Measurements from ENCODE around the gene SMIM7. TPM values are rescaled to one million over a fixed set of nuclear protein-coding genes. Genes with fewer than 3 reads are reported as not detected.
A peak's percentile ranks its signal among the peaks of the same experiment; 100 is the strongest.

SMIM7 gene
- total RNA-seq, 4 donors from 2014 or later: 72.6 to 135 (median 95.9) TPM

GRCh38 chr19:16600824-16601223, 59.1 kb downstream of the SMIM7 start:
- Histone ChIP-seq H3K4me3 (no peak overlapping the region), H3K36me3 (no peaks in the 10 kb centered on the region), H3K4me1 (peaks cover 0 to 16% (median 0%) of the 10 kb centered on the region in 4 donors), H3K27ac (peak overlapping the region in 1 of 4 donors; percentile 32), H3K9me3 (no peaks in the 10 kb centered on the region), H3K27me3 (no peaks in the 10 kb centered on the region)
- DNase-seq: no peak
- no peak for TF ChIP-seq POLR2A (IDR thresholded peaks at IDR 0.05)
- no peak for TF ChIP-seq CTCF (IDR thresholded peaks at IDR 0.05)

DNA sequence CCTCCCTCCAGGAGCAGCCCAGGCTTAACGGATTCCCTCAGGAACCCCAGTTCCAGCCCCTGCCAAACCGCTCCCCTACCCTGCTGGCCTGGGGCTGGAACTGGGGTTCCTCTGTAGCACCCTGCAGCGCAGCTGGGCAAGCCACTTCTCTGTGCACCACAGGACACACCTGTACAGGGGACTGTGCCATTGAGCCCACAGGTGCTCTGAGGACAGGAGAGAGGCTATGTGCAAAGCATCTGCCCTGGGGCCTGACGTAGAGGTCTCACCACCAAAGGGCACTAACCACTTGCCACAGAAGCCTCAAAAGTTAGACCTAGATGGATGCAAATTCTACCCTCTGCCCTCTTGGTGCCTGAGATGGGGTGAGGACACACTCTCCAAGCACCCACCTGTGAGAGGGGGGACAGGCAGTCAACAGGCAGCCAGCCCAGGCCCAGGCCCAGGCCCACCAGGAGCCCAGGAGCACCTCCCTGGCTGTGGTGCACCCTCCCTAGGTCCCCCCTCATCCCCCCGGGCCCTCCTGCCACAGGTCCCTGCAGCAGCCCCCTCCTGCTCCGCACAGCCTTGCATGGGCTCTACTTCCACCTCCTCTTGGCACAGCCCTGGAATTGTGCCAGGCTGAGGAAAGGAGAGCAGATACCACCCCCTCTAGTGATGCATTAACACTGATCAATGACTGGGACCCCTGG, 60.1 kb downstream of the SMIM7 start:
- H3K27ac ChIP-seq: peak overlapping the region in 1 of 4 donors; percentile 32
- H3K27me3 ChIP-seq: no peaks in the 10 kb centered on the region
- DNase-seq: no peak
- H3K4me1 ChIP-seq: peaks cover 0 to 11% (median 7%) of the 10 kb centered on the region in 4 donors
- H3K36me3 ChIP-seq: no peaks in the 10 kb centered on the region
- no peaks in the 10 kb centered on the region for H3K9me3 ChIP-seq
- TF ChIP-seq CTCF (IDR thresholded peaks at IDR 0.05): no peak
- TF ChIP-seq POLR2A (IDR thresholded peaks at IDR 0.05): no peak
- H3K4me3 ChIP-seq: no peak overlapping the region

DNA sequence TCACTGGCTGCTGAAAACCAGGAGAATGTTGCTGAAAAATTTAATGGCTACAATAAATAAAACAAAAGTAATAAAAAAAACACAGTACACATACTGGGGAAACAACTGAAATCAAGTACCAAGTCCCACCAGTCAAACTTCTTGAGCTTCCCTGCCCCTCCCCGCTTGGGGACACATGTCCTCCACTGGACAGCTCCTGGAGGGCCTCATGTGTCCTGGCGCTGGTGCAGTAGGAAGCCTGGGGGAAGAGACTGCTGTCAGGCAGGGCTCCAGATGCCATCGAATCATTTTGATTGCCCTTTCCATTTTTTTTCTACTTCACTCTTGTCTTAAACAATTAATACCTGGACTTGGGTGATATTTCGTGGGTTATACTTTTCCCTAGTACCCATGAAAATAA, 61.1 kb downstream of the SMIM7 start:
- Histone ChIP-seq H3K4me3 (no peak overlapping the region), H3K36me3 (no peaks in the 10 kb centered on the region), H3K9me3 (no peaks in the 10 kb centered on the region), H3K4me1 (peaks cover 0 to 19% (median 15%) of the 10 kb centered on the region in 4 donors), H3K27ac (no peak overlapping the region), H3K27me3 (no peaks in the 10 kb centered on the region)
- TF ChIP-seq POLR2A (IDR thresholded peaks at IDR 0.05) (no peak), CTCF (IDR thresholded peaks at IDR 0.05) (no peak)
- no peak for DNase-seq

GRCh38 chr19:16596399-16596798, 63.5 kb downstream of the SMIM7 start:
- no peak overlapping the region for H3K27ac ChIP-seq
- no peaks in the 10 kb centered on the region for H3K27me3 ChIP-seq
- no peaks in the 10 kb centered on the region for H3K36me3 ChIP-seq
- H3K9me3 ChIP-seq: no peaks in the 10 kb centered on the region
- TF ChIP-seq CTCF (IDR thresholded peaks at IDR 0.05): no peak
- TF ChIP-seq POLR2A (IDR thresholded peaks at IDR 0.05): no peak
- H3K4me1 ChIP-seq: peaks cover 0 to 40% (median 16%) of the 10 kb centered on the region in 4 donors
- no peak for DNase-seq
- no peak overlapping the region for H3K4me3 ChIP-seq

Other genes starting within 250 kb of the SMIM7 start
- gene EPS15L1, start 188.2 kb downstream of the SMIM7 start, total RNA-seq: 10 to 100 TPM; 18.2 to 37.0 (median 35.2) TPM
- gene CALR3, start 164.0 kb downstream of the SMIM7 start, total RNA-seq: not detected
- 10 to 100 TPM in 1 of 4 donors, 1 to 10 TPM in 3; 3.7 to 13.2 (median 8.0) TPM for gene C19orf44, start 163.8 kb downstream of the SMIM7 start, total RNA-seq
- gene CHERP, start 117.7 kb downstream of the SMIM7 start, total RNA-seq: 10 to 100 TPM; 11.4 to 26.4 (median 22.4) TPM
- 10 to 100 TPM; 23.9 to 62.0 (median 41.9) TPM for gene SLC35E1, start 87.7 kb downstream of the SMIM7 start, total RNA-seq
- 10 to 100 TPM in 1 of 4 donors, 1 to 10 TPM in 3; 5.4 to 13.9 (median 8.9) TPM for gene MED26, start 31.9 kb downstream of the SMIM7 start, total RNA-seq
- 1 to 10 TPM; 2.3 to 4.4 (median 2.9) TPM for gene TMEM38A, start 995 bp upstream of the SMIM7 start, total RNA-seq
- gene NWD1, start 59.7 kb upstream of the SMIM7 start, total RNA-seq: under 1 TPM in 3 of 4 donors, not detected in 1; 0.19 to 0.83 (median 0.27) TPM
- gene SIN3B, start 169.3 kb upstream of the SMIM7 start, total RNA-seq: 100 to 1,000 TPM in 1 of 4 donors, 10 to 100 TPM in 3; 32.4 to 459 (median 86.2) TPM
- gene F2RL3, start 228.9 kb upstream of the SMIM7 start, total RNA-seq: 10 to 100 TPM in 1 of 4 donors, 1 to 10 TPM in 3; 3.9 to 11.6 (median 5.1) TPM